ENCODE data around the gene RAPGEF2.
"Not testable (repeated sequence)": the region's sequence is repeated elsewhere in the genome, so short reads cannot be mapped to it uniquely, and the experiment has no call there.

RAPGEF2 gene

GRCh38 chr4:159305129-159305528 is 202.2 kb downstream of the RAPGEF2 start:
- no peak overlapping the region for H3K27ac Mint-ChIP-seq
- peaks cover 19% of the 10 kb centered on the region for H3K36me3 Mint-ChIP-seq (ENCODE audit: low read depth)
- no peaks in the 10 kb centered on the region for H3K27me3 Mint-ChIP-seq
- H3K4me1 Mint-ChIP-seq (ENCODE audit: low read depth): no peaks in the 10 kb centered on the region
- no peaks in the 10 kb centered on the region for H3K9me3 Mint-ChIP-seq
- no peak for DNase-seq
- no peak overlapping the region for H3K4me3 Mint-ChIP-seq

- no peaks in the 10 kb centered on the region for H3K9me3 Mint-ChIP-seq
Measured at GRCh38 chr4:159307929-159308328, 205.1 kb downstream of the RAPGEF2 start.

GRCh38 chr4:159308566-159309340 is 205.9 kb downstream of the RAPGEF2 start:
- Mint-ChIP-seq H3K4me1 (ENCODE audit: low read depth) (peaks cover 4% of the 10 kb centered on the region), H3K9me3 (no peaks in the 10 kb centered on the region), H3K36me3 (ENCODE audit: low read depth) (peaks cover 19% of the 10 kb centered on the region), H3K27ac (no peak overlapping the region), H3K4me3 (no peak overlapping the region), H3K27me3 (no peaks in the 10 kb centered on the region)
- no peak for DNase-seq

More at GRCh38 chr4:159307929-159308328, 205.1 kb downstream of the RAPGEF2 start:
- DNase-seq: no peak
- Mint-ChIP-seq H3K4me1 (ENCODE audit: low read depth) (peaks cover 4% of the 10 kb centered on the region), H3K36me3 (ENCODE audit: low read depth) (peaks cover 19% of the 10 kb centered on the region), H3K27me3 (no peaks in the 10 kb centered on the region), H3K4me3 (no peak overlapping the region), H3K27ac (no peak overlapping the region)

- H3K4me3 Mint-ChIP-seq: no peak overlapping the region
- H3K4me1 Mint-ChIP-seq (ENCODE audit: low read depth): peaks cover 4% of the 10 kb centered on the region
- no peaks in the 10 kb centered on the region for H3K27me3 Mint-ChIP-seq
- H3K9me3 Mint-ChIP-seq: no peaks in the 10 kb centered on the region
- peaks cover 28% of the 10 kb centered on the region for H3K36me3 Mint-ChIP-seq (ENCODE audit: low read depth)
- no peak overlapping the region for H3K27ac Mint-ChIP-seq
- DNase-seq: no peak
Measured at GRCh38 chr4:159312236-159312635, 209.4 kb downstream of the RAPGEF2 start.

- not testable (repeated sequence) for H3K9me3 Mint-ChIP-seq; H3K4me1 Mint-ChIP-seq (ENCODE audit: low read depth); DNase-seq; H3K4me3 Mint-ChIP-seq; H3K27ac Mint-ChIP-seq; H3K27me3 Mint-ChIP-seq
- peaks cover 35% of the 10 kb centered on the region for H3K36me3 Mint-ChIP-seq (ENCODE audit: low read depth)
Measured at GRCh38 chr4:159315879-159316278, 213.0 kb downstream of the RAPGEF2 start.

- Mint-ChIP-seq H3K4me3 (no peak overlapping the region), H3K4me1 (ENCODE audit: low read depth) (peaks cover 2% of the 10 kb centered on the region), H3K36me3 (ENCODE audit: low read depth) (peaks cover 47% of the 10 kb centered on the region), H3K27ac (no peak overlapping the region), H3K27me3 (no peaks in the 10 kb centered on the region), H3K9me3 (no peaks in the 10 kb centered on the region)
- DNase-seq: no peak
Measured at GRCh38 chr4:159317203-159317602, 214.3 kb downstream of the RAPGEF2 start.

- DNase-seq: no peak
- Mint-ChIP-seq H3K36me3 (ENCODE audit: low read depth) (peaks cover 61% of the 10 kb centered on the region), H3K4me3 (no peak overlapping the region), H3K9me3 (no peaks in the 10 kb centered on the region), H3K27ac (no peak overlapping the region), H3K4me1 (ENCODE audit: low read depth) (no peaks in the 10 kb centered on the region), H3K27me3 (no peaks in the 10 kb centered on the region)
Measured at GRCh38 chr4:159319027-159319426, 216.1 kb downstream of the RAPGEF2 start.

GRCh38 chr4:159326480-159326879 is 223.6 kb downstream of the RAPGEF2 start:
- DNase-seq: no peak
- H3K4me1 Mint-ChIP-seq (ENCODE audit: low read depth): no peaks in the 10 kb centered on the region
- peaks cover 40% of the 10 kb centered on the region for H3K36me3 Mint-ChIP-seq (ENCODE audit: low read depth)
- no peaks in the 10 kb centered on the region for H3K9me3 Mint-ChIP-seq
- H3K27me3 Mint-ChIP-seq: no peaks in the 10 kb centered on the region
- H3K27ac Mint-ChIP-seq: no peak overlapping the region
- H3K4me3 Mint-ChIP-seq: no peak overlapping the region

- Mint-ChIP-seq H3K36me3 (ENCODE audit: low read depth) (peaks cover 39% of the 10 kb centered on the region), H3K4me3 (no peak overlapping the region), H3K27me3 (no peaks in the 10 kb centered on the region), H3K27ac (no peak overlapping the region), H3K9me3 (no peaks in the 10 kb centered on the region), H3K4me1 (ENCODE audit: low read depth) (no peaks in the 10 kb centered on the region)
- no peak for DNase-seq
Measured at GRCh38 chr4:159328766-159329165, 225.9 kb downstream of the RAPGEF2 start.

- Mint-ChIP-seq H3K27ac (no peak overlapping the region), H3K4me3 (no peak overlapping the region), H3K27me3 (no peaks in the 10 kb centered on the region), H3K9me3 (no peaks in the 10 kb centered on the region), H3K36me3 (ENCODE audit: low read depth) (peaks cover 75% of the 10 kb centered on the region), H3K4me1 (ENCODE audit: low read depth) (no peaks in the 10 kb centered on the region)
- DNase-seq: no peak
Measured at GRCh38 chr4:159334461-159334860, 231.6 kb downstream of the RAPGEF2 start.

- Mint-ChIP-seq H3K4me1 (ENCODE audit: low read depth) (no peaks in the 10 kb centered on the region), H3K4me3 (no peak overlapping the region), H3K27ac (no peak overlapping the region), H3K27me3 (no peaks in the 10 kb centered on the region), H3K9me3 (no peaks in the 10 kb centered on the region), H3K36me3 (ENCODE audit: low read depth) (peaks cover 77% of the 10 kb centered on the region)
- no peak for DNase-seq
Measured at GRCh38 chr4:159337041-159337440, 234.2 kb downstream of the RAPGEF2 start.

GRCh38 chr4:159341522-159341921 is 238.6 kb downstream of the RAPGEF2 start:
- Mint-ChIP-seq H3K27ac (no peak overlapping the region), H3K4me1 (ENCODE audit: low read depth) (no peaks in the 10 kb centered on the region)

GRCh38 chr4:159342374-159342773 is 239.5 kb downstream of the RAPGEF2 start:
- H3K27ac Mint-ChIP-seq: no peak overlapping the region
- H3K36me3 Mint-ChIP-seq (ENCODE audit: low read depth): peaks cover 86% of the 10 kb centered on the region

More at GRCh38 chr4:159341522-159341921, 238.6 kb downstream of the RAPGEF2 start:
- no peak for DNase-seq
- Mint-ChIP-seq H3K9me3 (no peaks in the 10 kb centered on the region), H3K36me3 (ENCODE audit: low read depth) (peaks cover 83% of the 10 kb centered on the region), H3K4me3 (no peak overlapping the region), H3K27me3 (no peaks in the 10 kb centered on the region)

GRCh38 chr4:159343116-159343515 is 240.2 kb downstream of the RAPGEF2 start:
- DNase-seq: no peak
- Mint-ChIP-seq H3K4me1 (ENCODE audit: low read depth) (no peaks in the 10 kb centered on the region), H3K36me3 (ENCODE audit: low read depth) (peaks cover 89% of the 10 kb centered on the region), H3K27ac (no peak overlapping the region), H3K9me3 (no peaks in the 10 kb centered on the region), H3K4me3 (no peak overlapping the region), H3K27me3 (no peaks in the 10 kb centered on the region)

More at GRCh38 chr4:159342374-159342773, 239.5 kb downstream of the RAPGEF2 start:
- no peaks in the 10 kb centered on the region for H3K9me3 Mint-ChIP-seq
- no peak overlapping the region for H3K4me3 Mint-ChIP-seq
- DNase-seq: no peak
- no peaks in the 10 kb centered on the region for H3K4me1 Mint-ChIP-seq (ENCODE audit: low read depth)
- H3K27me3 Mint-ChIP-seq: no peaks in the 10 kb centered on the region

- Mint-ChIP-seq H3K9me3 (no peaks in the 10 kb centered on the region), H3K4me1 (ENCODE audit: low read depth) (no peaks in the 10 kb centered on the region), H3K36me3 (ENCODE audit: low read depth) (peaks cover 85% of the 10 kb centered on the region), H3K27ac (no peak overlapping the region), H3K27me3 (no peaks in the 10 kb centered on the region), H3K4me3 (no peak overlapping the region)
- DNase-seq: no peak
Measured at GRCh38 chr4:159344877-159345276, 242.0 kb downstream of the RAPGEF2 start.

Measured in activated T-cell treated with anti-CD3 and anti-CD28 coated beads, Interleukin-2, amount 50 U/mL, for 24 hours (primary cell).